Left lung (tissue), 14 donors: ENCODE measurements around the gene SETD1B. TPM values are rescaled to one million over a fixed set of nuclear protein-coding genes. Genes with fewer than 3 reads are reported as not detected.
"Not testable (repeated sequence)": the region's sequence is repeated elsewhere in the genome, so short reads cannot be mapped to it uniquely, and the experiment has no call there.

ENCODE experiments used
- ATAC-seq: fragments of 200-7000 bp; cut with Tn5 transposase; one replicate; pipeline ENCODE4 v1.9.1; 2020; ENCODE audit warnings: moderate library complexity
- DNase-seq, 4 donors: peaks; one replicate each; pipeline ENCODE4 v3.0.0-alpha.2; 2013 to 2020
- H3K27ac ChIP-seq, 2 donors: fragments of 200-600 bp; sonication (generic) in 1 of 2; one replicate each; pipeline versions ENCODE4 v1.5.0 to v1.8.0; 2020 to 2021
- H3K27me3 ChIP-seq, 2 donors: fragments of 200-600 bp; sonication (generic) in 1 of 2; one replicate each; pipeline versions ENCODE4 v1.5.0 to v1.8.0; 2020 to 2021
- H3K36me3 ChIP-seq, 2 donors: fragments of 200-600 bp; sonication (generic) in 1 of 2; one replicate each; pipeline versions ENCODE4 v1.5.0 to v1.8.0; 2020 to 2021
- H3K4me1 ChIP-seq, 2 donors: fragments of 200-600 bp; one replicate each; pipeline ENCODE4 v1.8.0; 2021
- H3K4me3 ChIP-seq, 2 donors: fragments of 200-600 bp; sonication (generic) in 1 of 2; one replicate each; pipeline versions ENCODE4 v1.5.0 to v1.8.0; 2020 to 2021; ENCODE audit warnings: mild to moderate bottlenecking in 1 of 2
- H3K9me3 ChIP-seq, 2 donors: fragments of 200-600 bp; sonication (generic) in 1 of 2; one replicate each; pipeline versions ENCODE4 v1.5.0 to v1.8.0; 2020 to 2021
- intact Hi-C, 2 donors: fragments of 100-400 bp; cut with DNase I; formaldehyde crosslinking; loops; one replicate each; pipeline versions ENCODE4 v1.11.2 to v1.14.2; 2022
- long read RNA-seq, 12 donors: library from polyadenylated mRNA in 2 of 12; unstranded in 2 of 12; transcript quantifications; one replicate each; pipeline ENCODE4 v2.0.0 and lab custom pipeline, GENCODE V29; 2019 to 2026
- polyA plus RNA-seq, 6 donors: library from polyadenylated mRNA; unstranded; fragments of 120-200 nt; gene quantifications; one replicate each; pipeline ENCODE4 v1.2.1, GENCODE V29; 2013; ENCODE audit not compliant: insufficient read length in 6 of 6
- total RNA-seq, 2 donors: library from RNA; stranded (reverse); fragmentation: NEBNext Ultra II Directional; extraction: Animal tissue kit (Norgen Biotek cat#: 25700); gene quantifications; one replicate each; pipeline ENCODE4 v1.2.1, GENCODE V29; 2021
- TF ChIP-seq, protein P1 (sequence below), 2 donors: fragments of 200-600 bp; sonication (generic) in 1 of 2; IDR thresholded peaks; one replicate each; pipeline versions ENCODE4 v1.5.0 to v1.8.0; 2021; ENCODE audit warnings: antibody characterized with exemption in 2 of 2
- donor health status: DM: no; HTN: yes; CAD: no.
- donor health status: DM: no; HTN: no; CAD: no.

Gene SETD1B
- total RNA-seq (10 to 100 TPM; 18.9 to 23.4 TPM), polyA plus RNA-seq (10 to 100 TPM; 12.1 to 17.0 (median 14.7) TPM)
- long read RNA-seq, donor 1: 0 reads
- long read RNA-seq, donor 2, partial matches to known transcripts: 6 of 6 reads
- long read RNA-seq, donor 2, other reads (novel, unspliced or antisense): 0 of 6 reads
- long read RNA-seq, donor 3: 0 reads
- long read RNA-seq, donor 4: 0 reads
- long read RNA-seq, donor 5: 0 reads
- long read RNA-seq, donor 6: 0 reads
- long read RNA-seq, donor 7: 0 reads
- long read RNA-seq, donor 8: 0 reads
- long read RNA-seq, donor 9: 0 reads
- long read RNA-seq, donor 10, partial matches to known transcripts: 0 of 1 reads
- long read RNA-seq, donor 10, other reads (novel, unspliced or antisense): 1 of 1 reads
- long read RNA-seq, donor 11, partial matches to known transcripts: 5 of 5 reads
- long read RNA-seq, donor 11, other reads (novel, unspliced or antisense): 0 of 5 reads
- long read RNA-seq, donor 12, partial matches to known transcripts: 14 of 14 reads
- long read RNA-seq, donor 12, other reads (novel, unspliced or antisense): 0 of 14 reads

DNA sequence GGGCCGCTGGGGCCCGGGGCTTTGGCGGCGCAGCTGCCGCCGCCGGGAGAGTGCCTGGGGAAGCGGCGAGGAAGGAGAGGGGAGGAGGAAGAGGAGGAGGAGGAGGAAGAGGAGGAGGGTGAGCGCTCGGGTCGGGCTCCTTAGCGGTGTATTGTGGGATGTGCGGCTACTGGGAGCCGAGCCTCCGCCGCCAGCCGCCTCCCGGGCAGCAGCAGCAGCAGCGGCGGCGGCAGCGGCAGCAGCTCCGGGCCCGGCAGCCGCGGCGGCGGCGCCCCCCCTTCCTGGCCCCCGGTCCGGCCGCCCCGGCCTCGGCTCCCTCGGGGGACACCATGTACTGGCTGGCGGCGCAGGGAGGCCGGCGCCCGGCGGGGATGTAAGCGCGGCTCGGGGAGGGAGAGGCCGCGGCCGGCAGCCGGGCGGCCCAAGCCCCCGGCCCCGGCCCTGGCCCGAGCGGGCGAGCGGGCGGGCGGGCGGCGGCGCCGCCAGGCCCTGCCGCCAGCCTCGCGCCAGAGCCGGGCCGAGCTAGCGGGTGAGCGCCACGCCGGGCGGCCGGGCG is at the start of gene SETD1B:
Gene SETD1B (plus strand): TSS at position 149 of the 556 bp plus-strand sequence. CDS start 729 bp downstream, outside the sequence.
- H3K27me3 ChIP-seq: no peaks in the 10 kb centered on the region
- ATAC-seq: peak; percentile 15
- intact Hi-C loops: no loop called here
- H3K27ac ChIP-seq: peak within 1 kb of the TSS; percentile 100
- H3K4me3 ChIP-seq: peak within 1 kb of the TSS; percentile 69 to 86
- H3K36me3 ChIP-seq: peaks cover 0 to 13% of the 10 kb centered on the region in 2 donors
- H3K4me1 ChIP-seq: peaks cover 19 to 41% of the 10 kb centered on the region in 2 donors
- no peaks in the 10 kb centered on the region for H3K9me3 ChIP-seq
- TF ChIP-seq, protein P1, sequence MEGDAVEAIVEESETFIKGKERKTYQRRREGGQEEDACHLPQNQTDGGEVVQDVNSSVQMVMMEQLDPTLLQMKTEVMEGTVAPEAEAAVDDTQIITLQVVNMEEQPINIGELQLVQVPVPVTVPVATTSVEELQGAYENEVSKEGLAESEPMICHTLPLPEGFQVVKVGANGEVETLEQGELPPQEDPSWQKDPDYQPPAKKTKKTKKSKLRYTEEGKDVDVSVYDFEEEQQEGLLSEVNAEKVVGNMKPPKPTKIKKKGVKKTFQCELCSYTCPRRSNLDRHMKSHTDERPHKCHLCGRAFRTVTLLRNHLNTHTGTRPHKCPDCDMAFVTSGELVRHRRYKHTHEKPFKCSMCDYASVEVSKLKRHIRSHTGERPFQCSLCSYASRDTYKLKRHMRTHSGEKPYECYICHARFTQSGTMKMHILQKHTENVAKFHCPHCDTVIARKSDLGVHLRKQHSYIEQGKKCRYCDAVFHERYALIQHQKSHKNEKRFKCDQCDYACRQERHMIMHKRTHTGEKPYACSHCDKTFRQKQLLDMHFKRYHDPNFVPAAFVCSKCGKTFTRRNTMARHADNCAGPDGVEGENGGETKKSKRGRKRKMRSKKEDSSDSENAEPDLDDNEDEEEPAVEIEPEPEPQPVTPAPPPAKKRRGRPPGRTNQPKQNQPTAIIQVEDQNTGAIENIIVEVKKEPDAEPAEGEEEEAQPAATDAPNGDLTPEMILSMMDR (IDR thresholded peaks at IDR 0.05): no peak
- peak in 2 of 4 donors; percentile 78 to 92 for DNase-seq

DNA sequence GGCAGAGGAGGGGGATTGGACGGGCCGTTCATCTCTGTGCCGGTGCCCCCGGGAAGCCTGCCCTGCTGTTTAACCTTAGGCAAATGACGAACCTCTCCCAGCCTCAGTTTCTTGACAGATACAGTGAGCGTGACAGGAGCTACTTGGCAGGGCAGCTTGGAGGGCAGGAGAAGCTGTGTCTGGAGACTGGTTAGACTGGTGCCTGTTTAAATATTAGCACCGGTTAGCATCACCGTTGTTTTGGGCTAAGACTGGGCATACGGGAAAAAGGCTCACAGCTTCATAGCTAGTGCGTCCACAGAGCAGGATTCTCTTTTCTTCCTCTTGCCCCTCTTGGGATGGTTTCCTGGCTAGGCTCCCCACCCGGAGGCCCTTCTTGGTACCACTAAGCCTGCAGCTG is 49.0 kb upstream of the SETD1B start:
- H3K9me3 ChIP-seq: no peaks in the 10 kb centered on the region
- no peak overlapping the region for H3K4me3 ChIP-seq
- no peaks in the 10 kb centered on the region for H3K4me1 ChIP-seq
- ATAC-seq (no peak), DNase-seq (no peak)
- peaks cover 0 to 8% of the 10 kb centered on the region in 2 donors for H3K36me3 ChIP-seq
- no peaks in the 10 kb centered on the region for H3K27me3 ChIP-seq
- TF ChIP-seq, protein P1 (IDR thresholded peaks at IDR 0.05): no peak
- intact Hi-C loops: no loop called here
- no peak overlapping the region for H3K27ac ChIP-seq

DNA sequence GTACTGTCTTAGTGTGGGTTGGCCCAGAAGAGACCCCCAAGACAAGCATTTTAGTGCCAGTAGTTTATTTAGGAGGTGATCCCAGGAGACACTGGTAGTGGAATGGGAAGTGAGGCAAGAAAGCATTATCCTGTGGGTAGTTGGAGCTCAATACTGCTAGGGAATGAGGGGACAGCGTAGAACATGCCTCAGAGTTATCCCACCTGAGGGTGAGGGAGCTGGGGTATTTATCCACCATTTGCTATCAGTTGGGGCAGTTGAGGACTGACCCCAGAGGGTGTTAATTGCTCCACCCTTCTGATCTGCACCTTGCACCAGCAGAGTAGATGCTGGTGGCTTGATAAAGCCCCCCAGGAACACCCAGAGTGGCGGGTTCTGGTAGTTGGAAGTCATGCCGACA is 48.2 kb upstream of the SETD1B start:
- Histone ChIP-seq H3K27ac (no peak overlapping the region), H3K36me3 (peaks cover 0 to 8% of the 10 kb centered on the region in 2 donors), H3K4me3 (no peak overlapping the region), H3K27me3 (no peaks in the 10 kb centered on the region), H3K9me3 (no peaks in the 10 kb centered on the region), H3K4me1 (no peaks in the 10 kb centered on the region)
- ATAC-seq (no peak), DNase-seq (no peak)
- TF ChIP-seq, protein P1 (IDR thresholded peaks at IDR 0.05): no peak
- intact Hi-C loops: no loop called here

DNA sequence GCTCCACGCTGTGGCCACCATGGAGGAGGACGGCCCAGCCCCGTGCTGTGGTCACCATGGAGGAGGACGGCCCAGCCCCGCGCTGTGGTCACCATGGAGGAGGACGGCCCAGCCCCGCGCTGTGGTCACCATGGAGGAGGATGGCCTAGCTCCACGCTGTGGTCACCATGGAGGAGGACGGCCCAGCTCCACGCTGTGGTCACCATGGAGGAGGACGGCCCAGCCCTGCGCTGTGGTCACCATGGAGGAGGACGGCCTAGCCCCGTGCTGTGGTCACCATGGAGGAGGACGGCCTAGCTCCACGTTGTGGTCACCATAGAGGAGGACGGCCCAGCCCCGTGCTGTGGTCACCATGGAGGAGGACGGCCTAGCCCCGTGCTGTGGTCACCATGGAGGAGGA is 45.3 kb upstream of the SETD1B start:
- H3K36me3 ChIP-seq, intact Hi-C loops, ATAC-seq, H3K27me3 ChIP-seq, H3K4me1 ChIP-seq, H3K9me3 ChIP-seq, H3K4me3 ChIP-seq, DNase-seq, H3K27ac ChIP-seq: not testable (repeated sequence)

DNA sequence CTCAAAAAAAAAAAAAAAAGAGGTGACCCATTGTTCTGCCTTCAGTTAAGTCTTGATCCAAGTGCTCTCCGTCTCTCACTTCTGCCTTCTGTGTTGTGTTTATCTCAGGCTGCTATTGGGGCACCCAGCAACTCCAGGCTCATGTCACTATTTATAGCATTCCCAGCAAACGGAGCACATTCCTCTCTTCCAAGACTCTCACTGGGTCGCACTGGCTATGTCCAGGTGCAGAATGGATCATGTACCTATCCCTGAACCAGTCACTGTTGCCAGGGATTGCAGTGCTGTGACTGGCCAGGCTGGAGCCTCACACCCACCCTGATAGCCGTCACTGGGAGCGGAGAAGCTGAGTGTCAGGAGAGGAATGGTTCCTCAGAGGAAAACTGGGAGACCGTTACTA is 41.5 kb upstream of the SETD1B start:
- ATAC-seq (no peak), DNase-seq (no peak)
- no peaks in the 10 kb centered on the region for H3K36me3 ChIP-seq
- H3K4me1 ChIP-seq: no peaks in the 10 kb centered on the region
- TF ChIP-seq, protein P1 (IDR thresholded peaks at IDR 0.05): no peak
- H3K27me3 ChIP-seq: no peaks in the 10 kb centered on the region
- intact Hi-C loops: no loop called here
- no peaks in the 10 kb centered on the region for H3K9me3 ChIP-seq
- no peak overlapping the region for H3K27ac ChIP-seq
- H3K4me3 ChIP-seq: no peak overlapping the region
